Ovary (tissue), 9 donors: ENCODE measurements around the gene MYO5B. TPM values are rescaled to one million over a fixed set of nuclear protein-coding genes. Genes with fewer than 3 reads are reported as not detected.

Source experiments
- DNase-seq, 5 donors: peaks; one replicate each; pipeline ENCODE4 v3.0.0-alpha.2; 2019 to 2020
- H3K27ac ChIP-seq, 2 donors: fragments of 200-600 bp; one replicate each; pipeline versions ENCODE4 v1.5.1 to v1.8.0; 2019 to 2022
- H3K27me3 ChIP-seq: fragments of 200-600 bp; one replicate; pipeline ENCODE4 v1.8.0; 2022
- H3K36me3 ChIP-seq: fragments of 200-600 bp; sonication (generic); one replicate; pipeline ENCODE4 v1.5.1; 2019
- H3K4me1 ChIP-seq: one replicate; pipeline ENCODE4 v1.8.1; 2013; ENCODE audit warnings: mild to moderate bottlenecking, moderate library complexity; ENCODE audit not compliant: insufficient read depth
- H3K4me3 ChIP-seq: fragments of 200-600 bp; sonication (generic); one replicate; pipeline ENCODE4 v1.5.1; 2017
- H3K9me3 ChIP-seq, 2 donors: fragments of 200-600 bp in 1 of 2; sonication (generic) in 1 of 2; one replicate each; pipeline versions ENCODE4 v1.5.1 to v1.8.1; 2013 to 2019; ENCODE audit warnings: mild to moderate bottlenecking in 1 of 2, moderate library complexity in 1 of 2
- CTCF ChIP-seq, 3 donors: fragments of 450-650 bp in 2 of 3; fragments of 200-600 bp in 1 of 3; IDR thresholded peaks; one replicate each; pipeline versions ENCODE4 v1.5.1 to v1.8.0; 2016 to 2022; ENCODE audit warnings: antibody characterized with exemption in 3 of 3, mild to moderate bottlenecking in 1 of 3
- EP300 ChIP-seq: sonication (generic); formaldehyde crosslinking; IDR thresholded peaks from one replicate; pipeline ENCODE4 v1.6.1; 2017; ENCODE audit warnings: antibody characterized with exemption
- POLR2A ChIP-seq: fragments of 450-650 bp; IDR thresholded peaks from one replicate; pipeline ENCODE4 v1.6.1; 2017; ENCODE audit warnings: antibody characterized with exemption, mild to moderate bottlenecking, moderate library complexity
- WGBS, 3 donors: extraction: QIAGEN DNeasy Blood & Tissue Kit in 1 of 3; methylation state at CpG; one replicate each; pipeline versions ENCODE4 v1.1.5 to v1.1.7; 2013 to 2017; 5-methylcytosine and 5-hydroxymethylcytosine counted together
- intact Hi-C, 4 donors: fragments of 100-400 bp; cut with DNase I; formaldehyde crosslinking; loops; one replicate each; pipeline versions ENCODE4 v1.11.0 to v1.15.1; 2022 to 2023
- polyA plus RNA-seq, 2 donors: library from polyadenylated mRNA; stranded (reverse); fragments of 200-250 nt in 1 of 2; fragments of 350-450 nt in 1 of 2; fragmentation: Illumina TruSeq in 1 of 2; extraction: RNeasy Lipid Tissue Mini Kit (QIAGEN cat#74804) in 1 of 2; gene quantifications; one replicate each; pipeline ENCODE4 v1.2.3, GENCODE V29; 2013 to 2014
- total RNA-seq, 7 donors: library from RNA; depleted of rRNA in 2 of 7; stranded (reverse); fragments of >200 nt in 2 of 7; fragmentation: NEBNext Ultra II Directional in 3 of 7; extraction: Animal tissue kit (Norgen Biotek cat#: 25700) in 3 of 7; gene quantifications; one replicate each; pipeline versions ENCODE4 v1.1.0 to v1.2.4, GENCODE V29; 2016 to 2023
- donor health status: DM: no; HTN: no; CAD: no; lungs with moderate emphysema.
- donor health status: DM: no; HTN: no; CAD: no.
- donor health status: Bipolar disorder and iron deficiency.
- donor health status: DM: yes; HTN: yes; CAD: no.
- donor health status: DM: no; HTN: no; CAD: no.
- donor health status: DM: yes; HTN: yes; CAD: no.

Gene MYO5B
- total and polyA plus RNA-seq, 9 donors: 0.25 to 25.5 (median 1.5) TPM

DNA sequence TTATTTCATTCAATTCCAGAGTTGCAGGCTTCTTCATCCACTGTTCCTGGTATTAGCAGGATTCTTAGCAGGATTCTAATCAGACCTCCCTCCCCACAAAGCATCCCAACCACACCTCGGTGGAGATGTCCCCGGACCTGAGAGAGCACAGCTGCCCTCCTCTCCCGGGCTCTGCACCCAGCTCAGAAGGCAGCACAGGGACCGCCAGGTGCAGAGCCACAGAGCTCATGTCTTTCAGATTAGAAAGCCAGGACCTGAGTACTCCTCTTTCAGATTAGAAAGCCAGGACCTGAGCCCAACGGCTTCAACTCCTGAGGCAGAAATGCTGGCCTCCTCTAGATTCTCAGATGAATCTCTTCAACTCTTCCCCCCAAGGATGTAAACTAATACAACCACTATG is 152.3 kb downstream of the MYO5B start:
- no peaks in the 10 kb centered on the region for H3K36me3 ChIP-seq
- H3K27ac ChIP-seq: no peak overlapping the region
- H3K4me3 ChIP-seq: no peak overlapping the region
- no peak for DNase-seq
- TF ChIP-seq EP300: no peak
- TF ChIP-seq POLR2A: no peak
- TF ChIP-seq CTCF (IDR thresholded peaks at IDR 0.05): no peak
- WGBS, 3 donors: 54 to 72% (median 57%) methylated on average over 5 of the region's 5 CpGs
- intact Hi-C loops: no loop called here
- H3K4me1 ChIP-seq: no peaks in the 10 kb centered on the region
- no peaks in the 10 kb centered on the region for H3K27me3 ChIP-seq
- no peaks in the 10 kb centered on the region for H3K9me3 ChIP-seq

- Histone ChIP-seq H3K4me3 (no peak overlapping the region), H3K36me3 (no peaks in the 10 kb centered on the region), H3K4me1 (no peaks in the 10 kb centered on the region), H3K27ac (no peak overlapping the region), H3K27me3 (no peaks in the 10 kb centered on the region), H3K9me3 (no peaks in the 10 kb centered on the region)
- TF ChIP-seq CTCF (IDR thresholded peaks at IDR 0.05) (no peak), POLR2A (no peak), EP300 (no peak)
- 85 to 94% (median 86%) methylated on average over 5 of the region's 5 CpGs for WGBS, 3 donors
- intact Hi-C loops: no loop called here
- no peak for DNase-seq
These were observed 155.2 kb downstream of the MYO5B start for GRCh38 chr18:50039746-50040145.

DNA sequence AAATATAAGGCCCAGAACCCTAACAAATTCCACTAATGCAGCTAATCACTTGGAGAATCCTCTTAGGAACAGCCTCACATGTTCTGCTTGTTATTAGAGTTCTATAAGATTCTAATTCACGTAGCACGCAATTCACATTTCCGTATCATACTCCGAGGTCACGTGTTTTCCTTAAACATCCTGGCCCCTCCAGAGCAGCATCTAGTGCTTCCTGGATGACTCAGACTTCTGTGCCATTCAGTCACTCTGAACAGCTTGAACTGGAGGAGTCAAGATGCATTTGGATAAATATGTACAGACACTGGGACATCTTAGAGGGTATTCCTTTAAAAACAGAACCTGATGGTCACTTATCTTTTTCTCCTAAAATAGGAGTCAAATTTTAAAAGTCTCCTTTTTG is 156.5 kb downstream of the MYO5B start:
- TF ChIP-seq EP300 (no peak), POLR2A (no peak), CTCF (IDR thresholded peaks at IDR 0.05) (no peak)
- no peaks in the 10 kb centered on the region for H3K27me3 ChIP-seq
- no peak for DNase-seq
- intact Hi-C loops: no loop called here
- H3K9me3 ChIP-seq: no peaks in the 10 kb centered on the region
- no peak overlapping the region for H3K4me3 ChIP-seq
- WGBS, 3 donors: 69 to 76% (median 73%) methylated on average over 5 of the region's 5 CpGs
- H3K36me3 ChIP-seq: no peaks in the 10 kb centered on the region
- no peak overlapping the region for H3K27ac ChIP-seq
- H3K4me1 ChIP-seq: no peaks in the 10 kb centered on the region

GRCh38 chr18:50034029-50034428 is 160.9 kb downstream of the MYO5B start:
- no peaks in the 10 kb centered on the region for H3K36me3 ChIP-seq

More at GRCh38 chr18:50034029-50034428, 160.9 kb downstream of the MYO5B start:
- H3K4me3 ChIP-seq: no peak overlapping the region
- DNase-seq: no peak
- H3K27ac ChIP-seq: no peak overlapping the region
- intact Hi-C loops: no loop called here
- no peaks in the 10 kb centered on the region for H3K4me1 ChIP-seq
- no peaks in the 10 kb centered on the region for H3K9me3 ChIP-seq
- TF ChIP-seq POLR2A (no peak), EP300 (no peak), CTCF (IDR thresholded peaks at IDR 0.05) (no peak)
- H3K27me3 ChIP-seq: no peaks in the 10 kb centered on the region
